ENCODE results near the gene MYBPH.

DNA sequence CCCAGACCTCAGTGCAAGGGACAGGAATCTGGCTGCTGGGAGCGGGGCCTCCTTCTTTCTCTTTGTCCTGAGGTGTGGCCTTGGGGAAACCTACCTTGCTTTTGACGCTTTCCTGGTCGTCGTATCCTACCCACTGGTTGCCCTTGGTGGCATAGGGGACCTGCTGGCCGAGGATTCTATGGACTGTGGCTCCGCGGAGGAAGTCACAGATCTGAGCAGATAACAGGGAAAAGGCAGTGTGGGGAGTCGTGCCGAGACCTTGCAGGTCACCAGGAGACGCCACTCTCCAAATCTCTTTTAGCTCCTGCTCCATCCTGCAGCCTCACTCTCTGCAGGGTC lies 4.0 kb upstream of the MYBPH start:
- TF ChIP-seq, protein P1, sequence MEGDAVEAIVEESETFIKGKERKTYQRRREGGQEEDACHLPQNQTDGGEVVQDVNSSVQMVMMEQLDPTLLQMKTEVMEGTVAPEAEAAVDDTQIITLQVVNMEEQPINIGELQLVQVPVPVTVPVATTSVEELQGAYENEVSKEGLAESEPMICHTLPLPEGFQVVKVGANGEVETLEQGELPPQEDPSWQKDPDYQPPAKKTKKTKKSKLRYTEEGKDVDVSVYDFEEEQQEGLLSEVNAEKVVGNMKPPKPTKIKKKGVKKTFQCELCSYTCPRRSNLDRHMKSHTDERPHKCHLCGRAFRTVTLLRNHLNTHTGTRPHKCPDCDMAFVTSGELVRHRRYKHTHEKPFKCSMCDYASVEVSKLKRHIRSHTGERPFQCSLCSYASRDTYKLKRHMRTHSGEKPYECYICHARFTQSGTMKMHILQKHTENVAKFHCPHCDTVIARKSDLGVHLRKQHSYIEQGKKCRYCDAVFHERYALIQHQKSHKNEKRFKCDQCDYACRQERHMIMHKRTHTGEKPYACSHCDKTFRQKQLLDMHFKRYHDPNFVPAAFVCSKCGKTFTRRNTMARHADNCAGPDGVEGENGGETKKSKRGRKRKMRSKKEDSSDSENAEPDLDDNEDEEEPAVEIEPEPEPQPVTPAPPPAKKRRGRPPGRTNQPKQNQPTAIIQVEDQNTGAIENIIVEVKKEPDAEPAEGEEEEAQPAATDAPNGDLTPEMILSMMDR (IDR thresholded peaks at IDR 0.05): no peak
- TF ChIP-seq ZFX (IDR thresholded peaks at IDR 0.05; ENCODE audit: borderline replicate concordance): no peak
